Trophoblast cell (in vitro differentiated cells and primary cell): Measurements from ENCODE around the gene RNF130.
A peak's percentile ranks its signal among the peaks of the same experiment; 100 is the strongest.
"Not testable (repeated sequence)": the region's sequence is repeated elsewhere in the genome, so short reads cannot be mapped to it uniquely, and the experiment has no call there.

Source experiments
- DNase-seq, 2 donors: peaks; one replicate each; pipeline ENCODE4 v3.0.0-alpha.2; 2016
- H2AFZ ChIP-seq: 2 replicates; pipeline ENCODE4 v1.6.1; 2013; ENCODE audit warnings: low read length, moderate library complexity, mild to moderate bottlenecking; ENCODE audit not compliant: insufficient read depth, poor library complexity
- H2AK5ac ChIP-seq: 2 replicates; pipeline ENCODE4 v1.6.1; 2013; ENCODE audit warnings: mild to moderate bottlenecking, low read length
- H2BK120ac ChIP-seq: 2 replicates; pipeline ENCODE4 v1.6.1; 2013; ENCODE audit warnings: low read length, mild to moderate bottlenecking, moderate library complexity; ENCODE audit not compliant: insufficient read depth, poor library complexity
- H2BK12ac ChIP-seq: 2 replicates; pipeline ENCODE4 v1.6.1; 2013; ENCODE audit warnings: mild to moderate bottlenecking, low read length, moderate library complexity
- H2BK5ac ChIP-seq: 2 replicates; pipeline ENCODE4 v1.6.1; 2013; ENCODE audit warnings: low read length, low read depth, moderate library complexity, mild to moderate bottlenecking; ENCODE audit not compliant: poor library complexity
- H3K14ac ChIP-seq: 2 replicates; pipeline ENCODE4 v1.6.1; 2013; ENCODE audit warnings: mild to moderate bottlenecking, low read length
- H3K18ac ChIP-seq: 2 replicates; pipeline ENCODE4 v1.6.1; 2013; ENCODE audit warnings: mild to moderate bottlenecking, low read length
- H3K23ac ChIP-seq: 2 replicates; pipeline ENCODE4 v1.6.1; 2013; ENCODE audit warnings: low read length
- H3K27ac ChIP-seq: 2 replicates; pipeline ENCODE4 v1.5.1; 2013; ENCODE audit warnings: low read depth, mild to moderate bottlenecking, inconsistent platforms, low read length, moderate library complexity
- H3K27me3 ChIP-seq: 2 replicates; pipeline ENCODE4 v1.6.1; 2013; ENCODE audit warnings: inconsistent platforms, mild to moderate bottlenecking, low read length, moderate library complexity; ENCODE audit not compliant: insufficient read depth
- H3K36me3 ChIP-seq, 2 experiments: 1 replicate in 1 of 2; 2 replicates in 1 of 2; pipeline ENCODE4 v1.6.1; 2013; ENCODE audit warnings: low read length in 2 of 2, mild to moderate bottlenecking in 2 of 2, moderate library complexity in 1 of 2; ENCODE audit not compliant: insufficient read depth in 2 of 2, control insufficient read depth in 1 of 2
- H3K4ac ChIP-seq: 2 replicates; pipeline ENCODE4 v1.6.1; 2013; ENCODE audit warnings: low read depth, mild to moderate bottlenecking, low read length, moderate library complexity
- H3K4me1 ChIP-seq, 2 experiments: 1 replicate in 1 of 2; 2 replicates in 1 of 2; pipeline ENCODE4 v1.6.1; 2013; ENCODE audit warnings: low read length in 2 of 2, mild to moderate bottlenecking in 2 of 2, moderate library complexity in 1 of 2; ENCODE audit not compliant: insufficient read depth in 2 of 2, control insufficient read depth in 1 of 2
- H3K4me2 ChIP-seq: 2 replicates; pipeline ENCODE4 v1.6.1; 2013; ENCODE audit warnings: inconsistent platforms, mild to moderate bottlenecking, low read length, moderate library complexity
- H3K4me3 ChIP-seq: 2 replicates; pipeline ENCODE4 v1.5.1; 2013; ENCODE audit warnings: mild to moderate bottlenecking, low read depth, low read length, inconsistent platforms
- H3K79me1 ChIP-seq: one replicate; pipeline ENCODE4 v1.6.1; 2013; ENCODE audit warnings: low read length
- H3K79me2 ChIP-seq: 2 replicates; pipeline ENCODE4 v1.6.1; 2013; ENCODE audit warnings: low read length, mild to moderate bottlenecking; ENCODE audit not compliant: control insufficient read depth, insufficient read depth, poor library complexity
- H3K9ac ChIP-seq: 2 replicates; pipeline ENCODE4 v1.6.1; 2013; ENCODE audit warnings: mild to moderate bottlenecking, low read length
- H3K9me3 ChIP-seq: 2 replicates; pipeline ENCODE4 v1.6.1; 2013; ENCODE audit warnings: low read depth, mild to moderate bottlenecking, control low read depth, inconsistent platforms, low read length; ENCODE audit not compliant: insufficient read depth
- H4K12ac ChIP-seq: 2 replicates; pipeline ENCODE4 v1.6.1; 2013; ENCODE audit warnings: low read depth, mild to moderate bottlenecking, low read length, moderate library complexity
- H4K8ac ChIP-seq: 2 replicates; pipeline ENCODE4 v1.6.1; 2013; ENCODE audit warnings: low read depth, mild to moderate bottlenecking, low read length, moderate library complexity
- H4K91ac ChIP-seq: one replicate; pipeline ENCODE4 v1.6.1; 2013; ENCODE audit warnings: low read depth, mild to moderate bottlenecking, low read length, moderate library complexity
- WGBS: extraction: QIAGEN DNeasy Blood & Tissue Kit; methylation state at CpG from one replicate; pipeline ENCODE4 v1.1.7; 2013; ENCODE audit warnings: missing lambda C conversion rate; ENCODE audit not compliant: insufficient read length, insufficient coverage; ENCODE audit errors: extremely low coverage; 5-methylcytosine and 5-hydroxymethylcytosine counted together

Gene RNF130

GRCh38 chr5:180020176-180020575 is 51.4 kb downstream of the RNF130 start:
- Histone ChIP-seq H2BK120ac (no peak overlapping the region), H3K79me2 (no peaks in the 10 kb centered on the region), H4K91ac (no peak overlapping the region), H3K27me3 (no peaks in the 10 kb centered on the region), H3K4me2 (no peak overlapping the region), H3K23ac (no peak overlapping the region), H2AK5ac (no peak overlapping the region), H3K27ac (no peak overlapping the region), H3K18ac (no peak overlapping the region), H2BK5ac (no peak overlapping the region), H2BK12ac (no peak overlapping the region), H3K4me3 (peak overlapping the region; percentile 23), H3K14ac (no peak overlapping the region), H3K36me3 (no peaks in the 10 kb centered on the region), H3K79me1 (no peaks in the 10 kb centered on the region), H3K9ac (no peak overlapping the region), H2AFZ (no peak overlapping the region), H4K12ac (no peak overlapping the region), H3K9me3 (peaks cover 3% of the 10 kb centered on the region), H3K4me1 (no peaks in the 10 kb centered on the region), H3K4ac (no peak overlapping the region), H4K8ac (no peak overlapping the region)
- no peak for DNase-seq
- WGBS: no CpG with 5 or more reads among the region's 15 CpGs

DNA sequence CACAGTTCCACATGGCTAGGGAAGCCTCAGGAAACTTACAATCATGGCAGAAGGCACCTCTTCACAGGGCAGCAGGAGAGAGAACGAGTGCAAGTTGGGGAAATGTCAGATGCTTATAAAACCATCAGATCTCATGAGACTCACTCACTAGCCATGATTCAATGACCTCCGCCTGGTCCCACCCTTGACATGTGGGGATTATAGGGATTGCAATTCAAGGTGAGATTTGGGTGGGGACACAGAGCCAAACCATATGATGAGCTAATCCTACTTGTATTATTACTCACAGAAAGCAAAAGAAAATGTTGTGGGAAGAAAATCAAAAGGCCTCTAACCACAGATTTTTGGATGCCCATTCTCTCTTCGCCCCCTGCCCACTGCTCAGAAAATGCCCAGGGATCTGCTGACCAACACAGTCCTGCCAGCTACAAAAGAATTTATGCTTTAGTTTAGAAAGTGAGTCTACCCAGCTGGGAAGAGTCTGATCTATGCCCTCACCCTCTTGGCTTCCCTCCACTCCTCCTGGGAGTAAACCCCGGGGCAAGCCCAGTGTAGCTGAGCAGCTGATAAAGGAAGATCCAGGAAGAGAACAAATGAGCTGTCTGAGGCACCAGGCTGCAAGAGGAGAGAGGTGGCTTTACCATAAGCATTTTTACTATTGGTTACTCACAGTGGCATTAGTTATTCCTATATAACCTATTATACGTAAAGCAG is 53.1 kb downstream of the RNF130 start:
- H3K4ac ChIP-seq: no peak overlapping the region
- no peak overlapping the region for H3K14ac ChIP-seq

DNA sequence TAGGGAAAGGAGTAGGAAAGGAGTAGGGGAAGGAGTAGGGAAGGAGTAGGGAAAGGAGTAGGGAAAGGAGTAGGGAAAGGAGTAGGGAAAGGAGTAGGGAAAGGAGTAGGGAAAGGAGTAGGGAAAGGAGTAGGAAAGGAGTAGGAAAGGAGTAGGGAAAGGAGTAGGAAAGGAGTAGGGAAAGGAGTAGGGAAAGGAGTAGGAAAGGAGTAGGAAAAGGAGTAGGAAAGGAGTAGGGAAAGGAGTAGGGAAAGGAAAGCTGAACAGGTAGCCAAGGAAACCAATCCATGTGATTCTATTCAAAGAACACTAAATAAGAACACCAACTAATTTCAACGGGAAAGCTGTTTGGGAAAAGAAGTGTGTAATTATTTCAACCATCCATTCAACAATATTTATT is 56.0 kb downstream of the RNF130 start:
- not testable (repeated sequence) for H3K23ac ChIP-seq, H2AFZ ChIP-seq, H3K36me3 ChIP-seq, H3K14ac ChIP-seq, H3K9me3 ChIP-seq, H3K4me2 ChIP-seq, H3K18ac ChIP-seq, H4K91ac ChIP-seq, H3K79me2 ChIP-seq, H4K8ac ChIP-seq, H3K9ac ChIP-seq, H3K79me1 ChIP-seq, H3K27me3 ChIP-seq, H2BK12ac ChIP-seq, H3K27ac ChIP-seq, H3K4me3 ChIP-seq, H3K4ac ChIP-seq, DNase-seq, H2BK120ac ChIP-seq, H3K4me1 ChIP-seq, H2AK5ac ChIP-seq, H4K12ac ChIP-seq, H2BK5ac ChIP-seq
- no CpG with 5 or more reads among the region's 1 CpG for WGBS

More for the DNA sequence above, 53.1 kb downstream of the RNF130 start:
- Histone ChIP-seq H3K36me3 (no peaks in the 10 kb centered on the region), H3K27me3 (no peaks in the 10 kb centered on the region), H3K9ac (no peak overlapping the region), H2BK12ac (no peak overlapping the region), H3K4me1 (no peaks in the 10 kb centered on the region), H3K23ac (no peak overlapping the region), H2BK120ac (no peak overlapping the region), H2BK5ac (no peak overlapping the region), H3K79me1 (no peaks in the 10 kb centered on the region), H3K18ac (no peak overlapping the region), H3K4me3 (no peak overlapping the region), H3K9me3 (peaks cover 3% of the 10 kb centered on the region), H3K27ac (no peak overlapping the region), H2AFZ (no peak overlapping the region), H3K4me2 (no peak overlapping the region), H3K79me2 (no peaks in the 10 kb centered on the region), H4K12ac (no peak overlapping the region), H4K8ac (no peak overlapping the region), H4K91ac (no peak overlapping the region), H2AK5ac (no peak overlapping the region)
- DNase-seq: no peak
- WGBS: no CpG with 5 or more reads among the region's 5 CpGs

DNA sequence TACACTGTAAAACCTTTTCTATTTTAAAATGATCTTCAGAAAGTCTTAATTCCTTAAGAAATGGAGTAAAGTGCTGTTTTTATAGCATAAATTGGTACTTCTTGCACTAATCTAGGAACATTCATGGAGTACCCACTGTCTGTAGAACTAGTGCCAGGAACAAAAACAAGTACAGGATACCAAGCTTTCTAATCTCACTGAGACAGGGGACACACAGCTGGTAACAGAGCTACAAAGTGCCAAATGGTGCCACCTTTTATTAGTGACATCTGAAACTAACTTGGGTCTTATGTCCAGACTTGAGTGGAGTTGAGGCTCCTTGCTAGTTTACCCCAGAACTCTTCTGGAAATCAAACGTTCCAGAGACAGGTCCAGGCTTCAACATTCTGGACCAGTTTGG is 57.9 kb downstream of the RNF130 start:
- Histone ChIP-seq H3K4me1 (no peaks in the 10 kb centered on the region), H2BK120ac (no peak overlapping the region), H2BK5ac (no peak overlapping the region), H3K79me2 (no peaks in the 10 kb centered on the region), H3K9ac (no peak overlapping the region), H2AFZ (no peak overlapping the region), H3K14ac (no peak overlapping the region), H3K4me2 (no peak overlapping the region), H4K12ac (no peak overlapping the region), H2AK5ac (no peak overlapping the region), H3K18ac (no peak overlapping the region), H4K8ac (no peak overlapping the region), H3K36me3 (peaks cover 3 to 4% of the 10 kb centered on the region in 2 experiments), H3K27ac (no peak overlapping the region), H3K79me1 (no peaks in the 10 kb centered on the region), H4K91ac (no peak overlapping the region), H3K4me3 (no peak overlapping the region), H3K4ac (no peak overlapping the region), H2BK12ac (no peak overlapping the region), H3K23ac (no peak overlapping the region), H3K9me3 (no peaks in the 10 kb centered on the region), H3K27me3 (no peaks in the 10 kb centered on the region)
- no peak for DNase-seq
- no CpG with 5 or more reads among the region's 1 CpG for WGBS
